WERI-Rb-1 (cell line): ENCODE results near the gene SOX11.

ENCODE experiments used
- DNase-seq: peaks from one replicate; pipeline ENCODE4 v3.0.0-alpha.2; 2020
- H3K27ac ChIP-seq: fragments of 250-450 bp; sonication (Bioruptor Pico); 2 replicates; pipeline ENCODE4 v1.5.1; 2020; ENCODE audit warnings: mild to moderate bottlenecking, moderate library complexity
- H3K27me3 ChIP-seq: fragments of 250-450 bp; sonication (Bioruptor Pico); 2 replicates; pipeline ENCODE4 v1.5.1; 2021; ENCODE audit warnings: mild to moderate bottlenecking, low read depth, moderate library complexity; ENCODE audit not compliant: insufficient read depth, severe bottlenecking
- H3K36me3 ChIP-seq: fragments of 250-450 bp; sonication (Bioruptor Pico); 2 replicates; pipeline ENCODE4 v1.5.1; 2020; ENCODE audit warnings: mild to moderate bottlenecking, moderate library complexity
- H3K4me3 ChIP-seq: 2 replicates; pipeline ENCODE4 v1.5.1; 2011; ENCODE audit warnings: low read depth, mild to moderate bottlenecking, control low read depth, low read length
- H3K9me3 ChIP-seq: fragments of 250-450 bp; sonication (Bioruptor Pico); 2 replicates; pipeline ENCODE4 v1.5.1; 2021; ENCODE audit warnings: mild to moderate bottlenecking, moderate library complexity; ENCODE audit not compliant: severe bottlenecking
- CTCF ChIP-seq: IDR thresholded peaks from 2 replicates; pipeline ENCODE4 v1.5.1; 2011; ENCODE audit warnings: low read depth, mild to moderate bottlenecking, control low read depth, inconsistent platforms, low read length

The SOX11 gene

GRCh38 chr2:5740053-5740452, 47.9 kb downstream of the SOX11 start:
- H3K27ac ChIP-seq = no peak overlapping the region
- no peaks in the 10 kb centered on the region for H3K36me3 ChIP-seq
- H3K27me3 ChIP-seq = no peaks in the 10 kb centered on the region
- H3K9me3 ChIP-seq = no peaks in the 10 kb centered on the region
- H3K4me3 ChIP-seq = no peak overlapping the region
- no peak for TF ChIP-seq CTCF
- DNase-seq = no peak

GRCh38 chr2:5740817-5741216, 48.6 kb downstream of the SOX11 start:
- no peak overlapping the region for H3K27ac ChIP-seq
- no peaks in the 10 kb centered on the region for H3K27me3 ChIP-seq
- DNase-seq = no peak
- no peaks in the 10 kb centered on the region for H3K36me3 ChIP-seq
- no peak overlapping the region for H3K4me3 ChIP-seq
- TF ChIP-seq CTCF = no peak
- H3K9me3 ChIP-seq = no peaks in the 10 kb centered on the region

- Histone ChIP-seq H3K4me3 (no peak overlapping the region), H3K9me3 (no peaks in the 10 kb centered on the region), H3K27me3 (no peaks in the 10 kb centered on the region), H3K36me3 (no peaks in the 10 kb centered on the region), H3K27ac (no peak overlapping the region)
- no peak for TF ChIP-seq CTCF
- DNase-seq = no peak
These were observed 49.1 kb downstream of the SOX11 start for GRCh38 chr2:5741242-5741641.

GRCh38 chr2:5742126-5742525, 49.9 kb downstream of the SOX11 start:
- no peak for TF ChIP-seq CTCF
- Histone ChIP-seq H3K27ac (no peak overlapping the region), H3K27me3 (no peaks in the 10 kb centered on the region), H3K9me3 (no peaks in the 10 kb centered on the region), H3K4me3 (no peak overlapping the region), H3K36me3 (no peaks in the 10 kb centered on the region)
- DNase-seq = peak; percentile 29

GRCh38 chr2:5748391-5748790, 56.2 kb downstream of the SOX11 start:
- no peaks in the 10 kb centered on the region for H3K9me3 ChIP-seq
- no peak for DNase-seq
- no peak for TF ChIP-seq CTCF
- H3K27ac ChIP-seq = no peak overlapping the region
- H3K36me3 ChIP-seq = no peaks in the 10 kb centered on the region
- H3K27me3 ChIP-seq = no peaks in the 10 kb centered on the region
- no peak overlapping the region for H3K4me3 ChIP-seq

- Histone ChIP-seq H3K36me3 (no peaks in the 10 kb centered on the region), H3K27me3 (no peaks in the 10 kb centered on the region), H3K27ac (no peak overlapping the region), H3K4me3 (no peak overlapping the region), H3K9me3 (no peaks in the 10 kb centered on the region)
- no peak for DNase-seq
- no peak for TF ChIP-seq CTCF
These were observed 56.8 kb downstream of the SOX11 start for GRCh38 chr2:5748946-5749345.
